SK-N-SH (cell line): ENCODE results near the gene CAPN11.

Source experiments
- EP300 ChIP-seq, 2 experiments: IDR thresholded peaks; 2 replicates each; pipeline versions ENCODE4 v1.4.0 to v1.6.1; 2012; ENCODE audit warnings: borderline replicate concordance in 1 of 2, low read depth in 1 of 2, low read length in 1 of 2
- EZH2phosphoT487 ChIP-seq: fragments of 200-600 bp; sonication (generic); IDR thresholded peaks from 2 replicates; pipeline ENCODE4 v1.6.1; 2017; ENCODE audit warnings: low read depth, mixed run types, mild to moderate bottlenecking, antibody characterized with exemption, moderate library complexity, borderline replicate concordance
- GATA2 ChIP-seq: sonication (generic); formaldehyde crosslinking; IDR thresholded peaks from 2 replicates; pipeline ENCODE4 v1.5.0; 2020; ENCODE audit warnings: mild to moderate bottlenecking, missing genetic modification reagents
- JUND ChIP-seq: IDR thresholded peaks from 2 replicates; pipeline ENCODE4 v1.4.0; 2012
- NFIC ChIP-seq: IDR thresholded peaks from 2 replicates; pipeline ENCODE4 v1.4.0; 2012; ENCODE audit warnings: borderline replicate concordance
- RAD21 ChIP-seq: IDR thresholded peaks from 2 replicates; pipeline ENCODE4 v1.6.1; 2012; ENCODE audit warnings: mild to moderate bottlenecking, low read length
- TAF1 ChIP-seq: IDR thresholded peaks from 2 replicates; pipeline ENCODE4 v1.6.1; 2012; ENCODE audit warnings: low read depth, mild to moderate bottlenecking, low read length, moderate library complexity, borderline replicate concordance
- TCF12 ChIP-seq: IDR thresholded peaks from 2 replicates; pipeline ENCODE4 v1.4.0; 2012
- TF ChIP-seq, protein P1 (sequence below): fragments of 200-600 bp; sonication (generic); IDR thresholded peaks from 2 replicates; pipeline ENCODE4 v1.6.1; 2017; ENCODE audit warnings: antibody characterized with exemption, mild to moderate bottlenecking, moderate library complexity
- TF ChIP-seq, protein P2 (sequence below): IDR thresholded peaks from 2 replicates; pipeline ENCODE4 v1.4.0; 2012; ENCODE audit warnings: low read depth
- TF ChIP-seq, protein P3 (sequence below): IDR thresholded peaks from 2 replicates; pipeline ENCODE4 v1.4.0; 2012; ENCODE audit warnings: low read depth, borderline replicate concordance
- TF ChIP-seq, protein P4 (sequence below): IDR thresholded peaks from 2 replicates; pipeline ENCODE4 v1.6.1; 2012; ENCODE audit warnings: mild to moderate bottlenecking, low read depth, low read length, moderate library complexity

DNA sequence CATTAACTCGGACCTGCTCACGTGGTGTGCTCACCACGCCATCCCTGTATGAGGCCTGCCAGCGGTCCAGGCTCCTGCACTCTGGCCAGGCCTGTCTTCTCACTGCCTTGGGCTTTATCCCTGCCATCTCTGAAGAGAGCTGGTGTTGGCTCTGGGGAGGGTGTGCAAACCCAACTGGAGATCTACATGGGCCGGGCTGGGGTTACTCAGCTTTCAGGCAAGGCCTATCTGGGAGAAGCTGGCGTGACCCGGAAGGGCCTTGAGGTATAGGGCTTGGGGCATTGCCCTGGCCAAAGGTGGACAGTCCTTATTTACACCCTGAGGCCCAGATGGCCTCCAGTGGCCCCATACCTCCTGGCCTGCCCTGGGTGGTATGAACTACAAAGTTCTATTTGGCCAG lies 69.8 kb downstream of the CAPN11 start:
- TF ChIP-seq, protein P1, sequence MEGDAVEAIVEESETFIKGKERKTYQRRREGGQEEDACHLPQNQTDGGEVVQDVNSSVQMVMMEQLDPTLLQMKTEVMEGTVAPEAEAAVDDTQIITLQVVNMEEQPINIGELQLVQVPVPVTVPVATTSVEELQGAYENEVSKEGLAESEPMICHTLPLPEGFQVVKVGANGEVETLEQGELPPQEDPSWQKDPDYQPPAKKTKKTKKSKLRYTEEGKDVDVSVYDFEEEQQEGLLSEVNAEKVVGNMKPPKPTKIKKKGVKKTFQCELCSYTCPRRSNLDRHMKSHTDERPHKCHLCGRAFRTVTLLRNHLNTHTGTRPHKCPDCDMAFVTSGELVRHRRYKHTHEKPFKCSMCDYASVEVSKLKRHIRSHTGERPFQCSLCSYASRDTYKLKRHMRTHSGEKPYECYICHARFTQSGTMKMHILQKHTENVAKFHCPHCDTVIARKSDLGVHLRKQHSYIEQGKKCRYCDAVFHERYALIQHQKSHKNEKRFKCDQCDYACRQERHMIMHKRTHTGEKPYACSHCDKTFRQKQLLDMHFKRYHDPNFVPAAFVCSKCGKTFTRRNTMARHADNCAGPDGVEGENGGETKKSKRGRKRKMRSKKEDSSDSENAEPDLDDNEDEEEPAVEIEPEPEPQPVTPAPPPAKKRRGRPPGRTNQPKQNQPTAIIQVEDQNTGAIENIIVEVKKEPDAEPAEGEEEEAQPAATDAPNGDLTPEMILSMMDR = no peak
- TF ChIP-seq EP300 (IDR thresholded peaks at IDR 0.05; ENCODE audit: borderline replicate concordance in 1 of 2, low read depth in 1 of 2, low read length in 1 of 2) = no peak
- no peak for TF ChIP-seq EZH2phosphoT487
- TF ChIP-seq NFIC = no peak
- no peak for TF ChIP-seq JUND
- no peak for TF ChIP-seq TCF12
- TF ChIP-seq, protein P2, sequence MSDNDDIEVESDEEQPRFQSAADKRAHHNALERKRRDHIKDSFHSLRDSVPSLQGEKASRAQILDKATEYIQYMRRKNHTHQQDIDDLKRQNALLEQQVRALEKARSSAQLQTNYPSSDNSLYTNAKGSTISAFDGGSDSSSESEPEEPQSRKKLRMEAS = no peak
- TF ChIP-seq, protein P3, sequence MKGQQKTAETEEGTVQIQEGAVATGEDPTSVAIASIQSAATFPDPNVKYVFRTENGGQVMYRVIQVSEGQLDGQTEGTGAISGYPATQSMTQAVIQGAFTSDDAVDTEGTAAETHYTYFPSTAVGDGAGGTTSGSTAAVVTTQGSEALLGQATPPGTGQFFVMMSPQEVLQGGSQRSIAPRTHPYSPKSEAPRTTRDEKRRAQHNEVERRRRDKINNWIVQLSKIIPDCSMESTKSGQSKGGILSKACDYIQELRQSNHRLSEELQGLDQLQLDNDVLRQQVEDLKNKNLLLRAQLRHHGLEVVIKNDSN = no peak
- no peak for TF ChIP-seq GATA2 (CRISPR knock-in tag)
- TF ChIP-seq, protein P4, sequence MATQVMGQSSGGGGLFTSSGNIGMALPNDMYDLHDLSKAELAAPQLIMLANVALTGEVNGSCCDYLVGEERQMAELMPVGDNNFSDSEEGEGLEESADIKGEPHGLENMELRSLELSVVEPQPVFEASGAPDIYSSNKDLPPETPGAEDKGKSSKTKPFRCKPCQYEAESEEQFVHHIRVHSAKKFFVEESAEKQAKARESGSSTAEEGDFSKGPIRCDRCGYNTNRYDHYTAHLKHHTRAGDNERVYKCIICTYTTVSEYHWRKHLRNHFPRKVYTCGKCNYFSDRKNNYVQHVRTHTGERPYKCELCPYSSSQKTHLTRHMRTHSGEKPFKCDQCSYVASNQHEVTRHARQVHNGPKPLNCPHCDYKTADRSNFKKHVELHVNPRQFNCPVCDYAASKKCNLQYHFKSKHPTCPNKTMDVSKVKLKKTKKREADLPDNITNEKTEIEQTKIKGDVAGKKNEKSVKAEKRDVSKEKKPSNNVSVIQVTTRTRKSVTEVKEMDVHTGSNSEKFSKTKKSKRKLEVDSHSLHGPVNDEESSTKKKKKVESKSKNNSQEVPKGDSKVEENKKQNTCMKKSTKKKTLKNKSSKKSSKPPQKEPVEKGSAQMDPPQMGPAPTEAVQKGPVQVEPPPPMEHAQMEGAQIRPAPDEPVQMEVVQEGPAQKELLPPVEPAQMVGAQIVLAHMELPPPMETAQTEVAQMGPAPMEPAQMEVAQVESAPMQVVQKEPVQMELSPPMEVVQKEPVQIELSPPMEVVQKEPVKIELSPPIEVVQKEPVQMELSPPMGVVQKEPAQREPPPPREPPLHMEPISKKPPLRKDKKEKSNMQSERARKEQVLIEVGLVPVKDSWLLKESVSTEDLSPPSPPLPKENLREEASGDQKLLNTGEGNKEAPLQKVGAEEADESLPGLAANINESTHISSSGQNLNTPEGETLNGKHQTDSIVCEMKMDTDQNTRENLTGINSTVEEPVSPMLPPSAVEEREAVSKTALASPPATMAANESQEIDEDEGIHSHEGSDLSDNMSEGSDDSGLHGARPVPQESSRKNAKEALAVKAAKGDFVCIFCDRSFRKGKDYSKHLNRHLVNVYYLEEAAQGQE = no peak
- no peak for TF ChIP-seq RAD21
- no peak for TF ChIP-seq TAF1
